ENCODE results near the gene VKORC1L1.

VKORC1L1 gene

DNA sequence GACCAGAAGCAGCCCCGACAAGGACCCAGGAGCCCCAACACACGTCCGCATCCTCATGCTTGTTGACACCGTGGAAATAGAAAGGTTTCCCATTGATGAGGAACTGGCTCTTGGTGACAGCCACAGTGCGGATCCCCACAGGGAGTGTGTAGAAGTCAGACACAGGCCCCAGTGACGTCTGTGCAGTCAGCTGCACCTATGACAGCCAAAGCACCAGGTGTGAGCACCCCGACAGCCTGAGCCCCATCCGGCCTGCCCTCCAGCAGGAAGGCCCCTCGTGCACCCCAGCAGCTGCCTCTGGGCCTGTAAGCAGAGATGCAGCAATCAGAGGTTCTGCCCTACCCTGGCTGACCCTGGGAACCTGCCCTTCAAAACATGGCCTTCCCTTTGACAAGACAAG, 102.0 kb downstream of the VKORC1L1 start:
- in situ Hi-C loops (cut with MboI; ENCODE audit: low pct_unique_long_range_greater_than_20kb, low sequenced_read_pairs, unreplicated experiment), result no loop called here
- no peak for DNase-seq (ENCODE audit: low spot score)
- TF ChIP-seq, protein P1, sequence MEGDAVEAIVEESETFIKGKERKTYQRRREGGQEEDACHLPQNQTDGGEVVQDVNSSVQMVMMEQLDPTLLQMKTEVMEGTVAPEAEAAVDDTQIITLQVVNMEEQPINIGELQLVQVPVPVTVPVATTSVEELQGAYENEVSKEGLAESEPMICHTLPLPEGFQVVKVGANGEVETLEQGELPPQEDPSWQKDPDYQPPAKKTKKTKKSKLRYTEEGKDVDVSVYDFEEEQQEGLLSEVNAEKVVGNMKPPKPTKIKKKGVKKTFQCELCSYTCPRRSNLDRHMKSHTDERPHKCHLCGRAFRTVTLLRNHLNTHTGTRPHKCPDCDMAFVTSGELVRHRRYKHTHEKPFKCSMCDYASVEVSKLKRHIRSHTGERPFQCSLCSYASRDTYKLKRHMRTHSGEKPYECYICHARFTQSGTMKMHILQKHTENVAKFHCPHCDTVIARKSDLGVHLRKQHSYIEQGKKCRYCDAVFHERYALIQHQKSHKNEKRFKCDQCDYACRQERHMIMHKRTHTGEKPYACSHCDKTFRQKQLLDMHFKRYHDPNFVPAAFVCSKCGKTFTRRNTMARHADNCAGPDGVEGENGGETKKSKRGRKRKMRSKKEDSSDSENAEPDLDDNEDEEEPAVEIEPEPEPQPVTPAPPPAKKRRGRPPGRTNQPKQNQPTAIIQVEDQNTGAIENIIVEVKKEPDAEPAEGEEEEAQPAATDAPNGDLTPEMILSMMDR (IDR thresholded peaks at IDR 0.05; ENCODE audit: extremely low read depth, insufficient read depth, missing control alignments), result no peak

DNA sequence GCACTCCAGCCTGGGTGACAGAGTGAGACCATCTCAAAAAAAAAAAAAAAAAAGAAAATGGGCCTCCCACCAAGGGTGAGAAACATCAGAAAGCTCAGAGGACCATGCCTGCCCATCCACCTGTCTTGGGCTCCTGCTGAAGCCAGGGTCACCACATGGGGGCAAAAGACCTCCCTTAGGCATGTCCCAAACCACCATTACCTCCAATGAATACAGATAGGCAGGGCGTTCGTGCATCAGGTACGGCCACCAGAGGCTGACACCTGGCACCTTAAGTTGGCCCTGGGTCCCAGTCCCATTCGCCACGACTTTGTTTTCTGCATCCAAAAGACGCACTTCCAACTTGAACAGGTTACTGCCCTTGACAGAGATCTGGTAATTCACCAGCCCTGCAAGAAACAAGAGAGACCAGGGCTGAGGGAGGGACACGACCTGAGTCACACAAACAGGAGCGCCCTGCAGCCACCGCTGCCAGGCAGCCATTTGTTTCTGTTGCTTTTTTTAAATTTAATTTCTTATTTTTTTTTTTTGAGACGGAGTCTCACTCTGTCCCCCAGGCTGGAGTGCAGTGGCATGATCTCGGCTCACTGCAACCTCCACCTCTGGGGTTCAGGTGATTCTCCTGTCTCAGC, 103.1 kb downstream of the VKORC1L1 start:
- in situ Hi-C loops (cut with MboI; ENCODE audit: low pct_unique_long_range_greater_than_20kb, low sequenced_read_pairs, unreplicated experiment), result no loop called here
- no peak for DNase-seq (ENCODE audit: low spot score)
- TF ChIP-seq, protein P1 (IDR thresholded peaks at IDR 0.05; ENCODE audit: extremely low read depth, insufficient read depth, missing control alignments), result no peak

DNA sequence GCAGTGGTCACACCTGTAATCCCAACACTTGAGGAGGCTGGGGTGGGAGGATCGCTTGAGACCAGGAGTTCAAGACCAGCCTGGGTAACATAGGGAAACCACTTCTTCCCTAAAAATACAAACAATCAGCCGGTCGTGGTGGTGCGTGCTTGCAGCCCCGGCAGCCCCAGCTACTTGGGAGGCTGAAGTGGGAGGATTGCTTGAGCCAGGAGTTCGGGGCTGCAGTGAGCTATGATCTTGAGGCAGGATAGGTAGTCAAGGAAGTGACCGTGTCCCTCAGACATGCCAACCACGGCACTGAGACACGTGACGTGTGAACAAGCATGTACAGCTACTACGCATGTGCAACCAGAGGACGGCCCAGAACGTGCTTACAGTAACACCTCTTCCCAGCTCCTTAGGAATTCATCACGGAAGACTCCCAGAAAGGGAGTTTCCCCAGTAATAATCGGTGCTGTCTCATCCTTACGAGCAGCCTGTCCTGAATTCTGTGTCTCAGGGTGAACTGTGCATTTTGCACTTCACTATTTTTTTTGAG, 103.9 kb downstream of the VKORC1L1 start:
- in situ Hi-C loops (cut with MboI; ENCODE audit: low pct_unique_long_range_greater_than_20kb, low sequenced_read_pairs, unreplicated experiment), result no loop called here
- TF ChIP-seq, protein P1 (IDR thresholded peaks at IDR 0.05; ENCODE audit: extremely low read depth, insufficient read depth, missing control alignments), result no peak
- DNase-seq (ENCODE audit: low spot score), result no peak

DNA sequence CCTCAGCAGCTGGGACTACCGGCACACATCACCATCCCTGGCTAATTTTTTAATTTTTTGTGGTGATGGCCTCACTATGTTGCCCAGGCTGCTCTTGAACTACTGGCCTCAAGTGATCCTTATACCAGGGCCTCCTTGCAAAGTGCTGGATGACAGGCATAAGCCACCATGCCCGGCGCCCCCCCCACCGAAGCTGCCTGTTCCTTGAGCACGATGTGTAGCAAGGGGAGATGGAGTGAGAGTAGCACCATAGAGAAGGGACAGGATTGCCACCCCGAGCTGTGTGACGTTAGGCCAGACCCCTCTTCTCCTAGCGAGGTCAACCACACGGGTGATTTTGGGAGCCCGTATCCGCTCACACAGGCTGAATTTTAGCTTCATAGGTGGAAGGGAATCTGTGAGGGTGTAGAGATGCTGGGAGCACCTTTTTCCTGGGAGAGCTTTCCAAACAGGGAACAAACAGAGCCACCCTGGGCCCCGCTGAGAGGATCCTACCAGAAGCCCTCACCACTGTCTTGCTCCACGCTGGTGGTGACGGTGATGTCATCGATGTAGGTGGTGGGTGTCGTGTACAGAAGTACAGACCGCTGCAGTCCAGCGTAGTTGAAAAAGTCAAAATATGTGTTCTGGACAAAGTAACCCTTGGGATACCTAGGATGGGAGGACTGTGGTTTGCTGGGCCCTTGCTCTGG, 106.2 kb downstream of the VKORC1L1 start:
- in situ Hi-C loops (cut with MboI; ENCODE audit: low pct_unique_long_range_greater_than_20kb, low sequenced_read_pairs, unreplicated experiment), result no loop called here
- TF ChIP-seq, protein P1 (IDR thresholded peaks at IDR 0.05; ENCODE audit: extremely low read depth, insufficient read depth, missing control alignments), result no peak
- no peak for DNase-seq (ENCODE audit: low spot score)

DNA sequence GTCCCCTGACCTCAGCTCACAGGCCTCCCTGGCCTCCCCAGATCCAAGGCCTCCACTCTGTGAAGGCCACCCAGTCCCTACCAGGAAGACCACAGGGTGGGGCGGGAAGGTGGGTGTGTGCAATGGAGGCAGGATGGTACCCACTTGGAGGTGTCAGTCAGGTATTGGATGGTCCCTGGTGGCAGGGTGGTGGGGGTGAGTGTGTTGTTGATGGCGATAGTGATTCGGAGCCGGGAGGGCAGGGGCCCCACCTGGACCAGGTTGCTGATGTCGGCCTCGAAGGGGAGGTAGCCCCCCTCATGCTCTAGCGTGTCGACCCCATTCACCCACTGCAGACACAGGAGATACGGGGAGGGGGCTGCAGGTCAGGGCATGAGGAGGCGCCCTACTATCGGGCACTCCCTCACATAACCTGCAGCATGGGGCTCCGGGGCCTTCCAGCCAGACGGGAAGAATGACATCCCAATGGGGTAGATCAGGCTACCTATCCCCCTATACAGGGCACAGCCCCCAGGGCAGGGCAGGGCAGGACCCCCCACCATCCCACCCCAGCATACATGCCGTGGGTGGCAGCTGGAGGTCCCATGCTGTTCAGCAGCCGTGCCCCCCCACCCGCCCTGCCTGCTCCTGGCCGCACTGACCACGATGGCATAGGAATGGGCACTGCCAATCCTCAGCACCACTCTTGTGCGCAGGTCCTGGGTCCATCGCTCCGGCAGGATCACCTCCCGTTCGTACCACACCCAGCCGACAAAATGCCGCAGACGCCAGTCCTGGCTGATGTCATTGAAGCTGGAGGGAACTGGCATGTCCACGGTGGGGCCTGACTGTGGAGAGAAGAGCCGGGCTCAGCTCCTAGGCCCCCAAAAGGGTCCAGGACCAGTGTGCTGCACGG, 107.0 kb downstream of the VKORC1L1 start:
- in situ Hi-C loops (cut with MboI; ENCODE audit: low pct_unique_long_range_greater_than_20kb, low sequenced_read_pairs, unreplicated experiment), result no loop called here
- TF ChIP-seq, protein P1 (IDR thresholded peaks at IDR 0.05; ENCODE audit: extremely low read depth, insufficient read depth, missing control alignments), result no peak
- DNase-seq (ENCODE audit: low spot score), result peak; percentile 8
